ENCODE data around the gene PDLIM3. TPM values are rescaled to one million over a fixed set of nuclear protein-coding genes. Genes with fewer than 3 reads are reported as not detected.
A peak's percentile ranks its signal among the peaks of the same experiment; 100 is the strongest.

PDLIM3 gene
- total RNA-seq, 1 donor from 2014 or later: 1.6 TPM

DNA sequence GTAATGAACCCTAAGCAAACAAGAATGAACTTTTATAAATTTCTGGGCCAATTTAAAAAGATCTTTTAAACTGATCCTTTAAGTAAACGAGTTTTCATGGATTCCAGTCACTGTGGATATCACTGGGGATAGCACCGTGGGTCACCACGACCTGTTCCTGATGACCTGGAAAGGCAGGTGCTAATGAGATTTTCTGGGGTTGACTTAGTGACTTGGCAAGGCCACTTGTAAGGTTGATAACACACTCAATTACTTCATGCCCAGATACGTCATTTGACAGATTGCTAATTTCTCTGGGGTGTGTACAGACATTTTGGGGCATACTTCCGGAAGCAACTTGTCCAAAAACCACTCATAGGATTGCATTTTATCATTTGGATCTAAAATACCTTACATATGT is 24.5 kb downstream of the PDLIM3 start:
- TF ChIP-seq, protein P1, sequence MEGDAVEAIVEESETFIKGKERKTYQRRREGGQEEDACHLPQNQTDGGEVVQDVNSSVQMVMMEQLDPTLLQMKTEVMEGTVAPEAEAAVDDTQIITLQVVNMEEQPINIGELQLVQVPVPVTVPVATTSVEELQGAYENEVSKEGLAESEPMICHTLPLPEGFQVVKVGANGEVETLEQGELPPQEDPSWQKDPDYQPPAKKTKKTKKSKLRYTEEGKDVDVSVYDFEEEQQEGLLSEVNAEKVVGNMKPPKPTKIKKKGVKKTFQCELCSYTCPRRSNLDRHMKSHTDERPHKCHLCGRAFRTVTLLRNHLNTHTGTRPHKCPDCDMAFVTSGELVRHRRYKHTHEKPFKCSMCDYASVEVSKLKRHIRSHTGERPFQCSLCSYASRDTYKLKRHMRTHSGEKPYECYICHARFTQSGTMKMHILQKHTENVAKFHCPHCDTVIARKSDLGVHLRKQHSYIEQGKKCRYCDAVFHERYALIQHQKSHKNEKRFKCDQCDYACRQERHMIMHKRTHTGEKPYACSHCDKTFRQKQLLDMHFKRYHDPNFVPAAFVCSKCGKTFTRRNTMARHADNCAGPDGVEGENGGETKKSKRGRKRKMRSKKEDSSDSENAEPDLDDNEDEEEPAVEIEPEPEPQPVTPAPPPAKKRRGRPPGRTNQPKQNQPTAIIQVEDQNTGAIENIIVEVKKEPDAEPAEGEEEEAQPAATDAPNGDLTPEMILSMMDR (IDR thresholded peaks at IDR 0.05; ENCODE audit: insufficient read depth, low read length, severe bottlenecking): no peak
- Histone ChIP-seq H3K36me3 (ENCODE audit: control insufficient read depth, insufficient read depth, low read length) (no peaks in the 10 kb centered on the region), H3K27me3 (ENCODE audit: control insufficient read depth, insufficient read depth, low read length) (no peaks in the 10 kb centered on the region), H3K4me3 (ENCODE audit: low read depth, low read length) (no peak overlapping the region)
- DNase-seq (ENCODE audit: low read depth) (no peak), FAIRE-seq (no peak)

DNA sequence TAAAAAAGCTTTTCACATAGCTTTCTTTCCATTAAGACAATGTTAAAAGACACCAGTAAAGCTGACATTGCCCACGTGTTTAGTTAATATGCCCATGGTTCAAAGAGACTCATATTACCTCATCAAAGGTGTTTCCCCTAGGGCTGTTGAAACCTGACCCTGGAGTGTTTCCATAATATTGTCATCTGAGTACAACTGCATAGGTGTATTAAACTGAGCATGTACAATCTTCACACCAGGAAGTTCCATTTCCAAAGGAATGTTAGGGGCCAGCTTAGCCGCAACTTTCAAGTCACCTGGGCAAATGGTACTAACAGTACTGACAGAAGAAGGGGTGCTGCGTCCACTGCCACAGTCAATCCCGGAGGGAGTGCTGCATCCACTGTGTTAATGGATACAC is 27.1 kb downstream of the PDLIM3 start:
- FAIRE-seq: no peak
- H3K4me3 ChIP-seq (ENCODE audit: low read depth, low read length): no peak overlapping the region
- H3K36me3 ChIP-seq (ENCODE audit: control insufficient read depth, insufficient read depth, low read length): no peaks in the 10 kb centered on the region
- DNase-seq (ENCODE audit: low read depth): peak; percentile 95
- TF ChIP-seq, protein P1 (IDR thresholded peaks at IDR 0.05; ENCODE audit: insufficient read depth, low read length, severe bottlenecking): no peak
- no peaks in the 10 kb centered on the region for H3K27me3 ChIP-seq (ENCODE audit: control insufficient read depth, insufficient read depth, low read length)

DNA sequence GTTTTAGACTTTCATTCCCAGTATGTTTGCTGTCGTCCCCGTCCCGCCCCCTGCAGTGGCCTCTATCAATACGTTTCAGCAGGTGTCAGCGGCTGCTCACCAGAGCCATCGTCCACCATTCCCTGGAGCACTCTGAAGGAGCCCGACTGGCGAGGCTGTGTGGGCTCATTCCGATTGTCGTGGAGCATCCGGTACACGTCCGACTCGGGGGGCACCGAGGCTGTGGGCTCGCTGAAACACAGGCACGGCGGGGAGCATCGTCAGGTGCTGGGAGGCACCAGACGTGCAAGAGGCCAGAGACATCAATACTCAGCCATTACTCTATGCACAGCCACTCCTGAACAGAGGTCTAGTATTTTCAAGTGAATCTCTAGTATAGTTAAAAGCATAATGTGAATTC is 28.9 kb downstream of the PDLIM3 start:
- TF ChIP-seq, protein P1 (IDR thresholded peaks at IDR 0.05; ENCODE audit: insufficient read depth, low read length, severe bottlenecking): no peak
- no peak for FAIRE-seq
- Histone ChIP-seq H3K4me3 (ENCODE audit: low read depth, low read length) (no peak overlapping the region), H3K27me3 (ENCODE audit: control insufficient read depth, insufficient read depth, low read length) (no peaks in the 10 kb centered on the region), H3K36me3 (ENCODE audit: control insufficient read depth, insufficient read depth, low read length) (no peaks in the 10 kb centered on the region)
- no peak for DNase-seq (ENCODE audit: low read depth)

DNA sequence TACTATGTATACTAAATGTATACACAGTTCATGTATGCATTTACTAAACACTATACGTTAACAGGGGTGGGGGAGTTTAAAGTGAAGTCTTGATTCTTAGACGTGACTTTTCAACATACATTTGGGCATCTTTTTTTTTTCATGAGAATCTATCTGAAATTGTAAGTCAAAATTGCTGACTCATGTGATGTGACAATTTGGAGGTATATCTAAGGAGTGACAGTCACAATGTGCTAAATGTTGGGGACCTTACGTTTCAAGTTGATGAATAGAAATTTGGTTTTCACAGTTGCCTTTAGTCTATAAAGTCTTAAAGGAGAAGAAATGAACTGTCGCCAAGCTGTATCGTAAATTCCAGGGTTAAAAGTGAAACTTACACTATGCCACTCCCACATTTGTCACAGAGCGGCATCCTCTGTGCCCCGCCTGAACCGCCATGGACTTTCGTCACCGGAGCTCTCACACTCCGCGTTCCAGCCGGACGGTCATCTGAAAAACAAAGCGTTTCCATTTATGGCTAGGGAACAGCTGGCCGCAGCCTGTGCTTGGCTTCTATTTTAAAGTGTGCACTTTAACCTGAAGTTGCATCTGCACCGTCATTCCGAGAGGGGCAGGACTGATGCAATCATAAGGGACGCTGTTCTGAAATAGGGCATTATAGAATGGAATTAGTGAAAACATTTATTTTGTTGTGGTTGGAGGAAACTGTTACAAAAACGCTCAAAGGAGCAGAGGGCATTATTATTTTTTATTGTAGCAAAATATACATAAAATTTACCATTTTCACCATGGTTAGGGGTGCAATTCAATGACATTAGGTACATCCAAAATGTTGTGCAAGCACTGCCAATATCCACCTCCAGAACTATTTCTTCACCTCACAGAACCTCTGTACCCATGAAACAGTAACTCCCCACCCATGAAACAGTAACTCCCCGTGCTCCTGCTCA is 30.9 kb downstream of the PDLIM3 start:
- H3K27me3 ChIP-seq (ENCODE audit: control insufficient read depth, insufficient read depth, low read length): no peaks in the 10 kb centered on the region
- FAIRE-seq: no peak
- TF ChIP-seq, protein P1 (IDR thresholded peaks at IDR 0.05; ENCODE audit: insufficient read depth, low read length, severe bottlenecking): no peak
- H3K4me3 ChIP-seq (ENCODE audit: low read depth, low read length): no peak overlapping the region
- no peak for DNase-seq (ENCODE audit: low read depth)
- no peaks in the 10 kb centered on the region for H3K36me3 ChIP-seq (ENCODE audit: control insufficient read depth, insufficient read depth, low read length)

DNA sequence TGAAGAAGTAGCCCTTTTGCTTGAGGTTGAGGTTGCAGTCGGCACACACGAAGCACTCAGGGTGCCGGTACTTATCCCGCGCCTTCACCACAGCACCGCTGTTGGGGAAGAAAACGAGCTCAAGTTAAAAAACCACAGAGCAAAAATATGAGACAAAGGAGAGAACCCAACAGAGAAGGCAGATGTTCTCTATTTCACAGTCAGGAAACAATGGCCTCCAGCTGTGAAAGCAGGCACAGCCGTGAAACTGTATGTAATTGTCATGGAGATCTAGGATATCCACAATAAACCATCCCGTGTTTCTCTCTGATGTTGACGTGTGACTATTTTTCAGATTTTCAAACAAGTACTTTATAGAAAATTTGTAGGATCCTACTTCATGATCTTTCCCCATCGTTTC is 32.9 kb downstream of the PDLIM3 start:
- FAIRE-seq (no peak), DNase-seq (ENCODE audit: low read depth) (no peak)
- Histone ChIP-seq H3K36me3 (ENCODE audit: control insufficient read depth, insufficient read depth, low read length) (no peaks in the 10 kb centered on the region), H3K27me3 (ENCODE audit: control insufficient read depth, insufficient read depth, low read length) (no peaks in the 10 kb centered on the region), H3K4me3 (ENCODE audit: low read depth, low read length) (no peak overlapping the region)
- TF ChIP-seq, protein P1 (IDR thresholded peaks at IDR 0.05; ENCODE audit: insufficient read depth, low read length, severe bottlenecking): no peak
